CD4-positive, alpha-beta T cell treated with Interleukin-4 for 1 hour (primary cell): Measurements from ENCODE around the gene SLC7A8.

Experiments used
- DNase-seq, 2 donors: peaks; one replicate each; pipeline ENCODE4 v3.0.0-alpha.2; 2020 to 2022

SLC7A8 gene

GRCh38 chr14:23154964-23155587 lies 28.4 kb downstream of the SLC7A8 start:
- no peak for DNase-seq

GRCh38 chr14:23153851-23154796 lies 29.3 kb downstream of the SLC7A8 start:
- DNase-seq, result no peak

GRCh38 chr14:23151342-23151741 lies 32.1 kb downstream of the SLC7A8 start:
- DNase-seq, result no peak

- no peak for DNase-seq
Measured at GRCh38 chr14:23149745-23150144, 33.7 kb downstream of the SLC7A8 start.

GRCh38 chr14:23148591-23149249 lies 34.7 kb downstream of the SLC7A8 start:
- no peak for DNase-seq

- no peak for DNase-seq
Measured at GRCh38 chr14:23147676-23148075, 35.8 kb downstream of the SLC7A8 start.

- DNase-seq, result no peak
Measured at GRCh38 chr14:23146980-23147379, 36.5 kb downstream of the SLC7A8 start.

GRCh38 chr14:23146351-23146910 lies 37.0 kb downstream of the SLC7A8 start:
- no peak for DNase-seq

- no peak for DNase-seq
Measured at GRCh38 chr14:23145794-23146350, 37.6 kb downstream of the SLC7A8 start.

- no peak for DNase-seq
Measured at GRCh38 chr14:23143911-23144310, 39.5 kb downstream of the SLC7A8 start.

- DNase-seq, result no peak
Measured at GRCh38 chr14:23142826-23143225, 40.6 kb downstream of the SLC7A8 start.

- no peak for DNase-seq
Measured at GRCh38 chr14:23141706-23142444, 41.6 kb downstream of the SLC7A8 start.

- DNase-seq, result no peak
Measured at GRCh38 chr14:23140371-23140770, 43.1 kb downstream of the SLC7A8 start.

GRCh38 chr14:23139874-23140273 lies 43.6 kb downstream of the SLC7A8 start:
- no peak for DNase-seq

- no peak for DNase-seq
Measured at GRCh38 chr14:23137813-23138535, 45.5 kb downstream of the SLC7A8 start.

- no peak for DNase-seq
Measured at GRCh38 chr14:23137192-23137812, 46.2 kb downstream of the SLC7A8 start.

GRCh38 chr14:23136566-23137133 lies 46.8 kb downstream of the SLC7A8 start:
- DNase-seq, result no peak

- DNase-seq, result no peak
Measured at GRCh38 chr14:23132970-23133369, 50.5 kb downstream of the SLC7A8 start.

- DNase-seq, result no peak
Measured at GRCh38 chr14:23131482-23131881, 52.0 kb downstream of the SLC7A8 start.

GRCh38 chr14:23130871-23131270 lies 52.6 kb downstream of the SLC7A8 start:
- DNase-seq, result no peak
